IMR-90 (cell line): ENCODE measurements around the gene ROBO1. TPM values are rescaled to one million over a fixed set of nuclear protein-coding genes. Genes with fewer than 3 reads are reported as not detected.

ENCODE experiments used
- ATAC-seq: fragments of 200-7000 bp; cut with Tn5 transposase; 2 replicates; pipeline ENCODE4 v1.9.1; 2020; ENCODE audit warnings: low read depth, mild to moderate bottlenecking, moderate library complexity
- BruUV-seq: library from RNA; stranded (reverse); fragments of 400-500 nt; replicated peaks from 2 replicates; lab custom pipeline; 2021; lab: Mats Ljungman, UMichigan
- CTCF ChIA-PET: fragments of 300-600 bp; formaldehyde crosslinking; extraction: SDS; loops from one replicate; lab custom pipeline; 2021; ENCODE audit warnings: antibody characterized with exemption; lab: Yijun Ruan, JAX
- POLR2A ChIA-PET: fragments of 300-600 bp; sonication (Branson Sonifier 250); formaldehyde crosslinking; loops from one replicate; lab custom pipeline; 2022; ENCODE audit warnings: antibody characterized with exemption; ENCODE audit not compliant: unreplicated experiment; lab: Charles Lee
- DNase-seq: peaks from one replicate; pipeline ENCODE4 v3.0.0; 2013
- H2AFZ ChIP-seq: replicated peaks from 2 replicates; pipeline ENCODE3; 2013; ENCODE audit warnings: low read length, mild to moderate bottlenecking; ENCODE audit not compliant: poor library complexity
- H2AK5ac ChIP-seq: 2 replicates; pipeline ENCODE4 v1.6.1; 2013; ENCODE audit warnings: low read depth, low read length, inconsistent platforms
- H2AK9ac ChIP-seq: replicated peaks from 2 replicates; pipeline ENCODE3; 2013; ENCODE audit warnings: mild to moderate bottlenecking, low read depth, low read length, moderate library complexity; ENCODE audit not compliant: poor library complexity
- H2BK120ac ChIP-seq: 2 replicates; pipeline ENCODE4 v1.6.1; 2013; ENCODE audit warnings: low read depth, low read length, inconsistent platforms
- H2BK15ac ChIP-seq: 3 replicates; pipeline ENCODE4 v1.6.1; 2013; ENCODE audit warnings: low read depth, low read length, inconsistent platforms
- H2BK20ac ChIP-seq: 2 replicates; pipeline ENCODE4 v1.6.1; 2013; ENCODE audit warnings: low read depth, mild to moderate bottlenecking, inconsistent platforms, low read length, moderate library complexity
- H2BK5ac ChIP-seq: 2 replicates; pipeline ENCODE4 v1.6.1; 2013; ENCODE audit warnings: mild to moderate bottlenecking, low read depth, low read length, inconsistent platforms; ENCODE audit not compliant: poor library complexity, severe bottlenecking
- H3K14ac ChIP-seq: replicated peaks from 2 replicates; pipeline ENCODE4 v1.6.1; 2013; ENCODE audit warnings: low read depth, low read length, inconsistent platforms
- H3K18ac ChIP-seq: 2 replicates; pipeline ENCODE4 v1.6.1; 2013; ENCODE audit warnings: low read depth, low read length, control low read depth
- H3K23ac ChIP-seq: 2 replicates; pipeline ENCODE4 v1.6.1; 2013; ENCODE audit warnings: low read depth, low read length, inconsistent platforms
- H3K27ac ChIP-seq: 2 replicates; pipeline ENCODE4 v1.5.1; 2013; ENCODE audit warnings: mild to moderate bottlenecking, control low read depth, low read length; ENCODE audit not compliant: insufficient read depth
- H3K27me3 ChIP-seq: 2 replicates; pipeline ENCODE4 v1.6.1; 2013; ENCODE audit warnings: low read length; ENCODE audit not compliant: control insufficient read depth, insufficient read depth
- H3K36me3 ChIP-seq: 2 replicates; pipeline ENCODE4 v1.6.1; 2013; ENCODE audit warnings: low read length, mixed read lengths; ENCODE audit not compliant: control insufficient read depth, insufficient read depth
- H3K4ac ChIP-seq: 2 replicates; pipeline ENCODE4 v1.6.1; 2013; ENCODE audit warnings: low read depth, low read length, inconsistent platforms
- H3K4me1 ChIP-seq: 2 replicates; pipeline ENCODE4 v1.6.1; 2013; ENCODE audit warnings: low read length, mixed read lengths; ENCODE audit not compliant: control insufficient read depth, insufficient read depth
- H3K4me2 ChIP-seq: 2 replicates; pipeline ENCODE4 v1.6.1; 2013; ENCODE audit warnings: low read depth, mild to moderate bottlenecking, control low read depth, low read length, moderate library complexity
- H3K4me3 ChIP-seq: 2 replicates; pipeline ENCODE4 v1.5.1; 2013; ENCODE audit warnings: low read depth, mild to moderate bottlenecking, control low read depth, low read length, moderate library complexity; ENCODE audit not compliant: insufficient read depth
- H3K56ac ChIP-seq: 2 replicates; pipeline ENCODE4 v1.6.1; 2013; ENCODE audit warnings: low read length, inconsistent platforms; ENCODE audit not compliant: insufficient read depth; ENCODE audit errors: extremely low read depth
- H3K79me1 ChIP-seq, 2 experiments: 2 replicates each; pipeline ENCODE4 v1.6.1; 2013; ENCODE audit warnings: low read length in 2 of 2, inconsistent platforms in 1 of 2, low read depth in 1 of 2
- H3K9ac ChIP-seq: 2 replicates; pipeline ENCODE4 v1.6.1; 2013; ENCODE audit warnings: low read depth, low read length, control low read depth
- H3K9me1 ChIP-seq: 2 replicates; pipeline ENCODE4 v1.6.1; 2013; ENCODE audit warnings: low read length, inconsistent platforms; ENCODE audit not compliant: insufficient read depth
- H3K9me3 ChIP-seq: 2 replicates; pipeline ENCODE4 v1.6.1; 2013; ENCODE audit warnings: low read length; ENCODE audit not compliant: control insufficient read depth, insufficient read depth
- H4K20me1 ChIP-seq: 2 replicates; pipeline ENCODE4 v1.6.1; 2013; ENCODE audit warnings: low read length, inconsistent platforms; ENCODE audit not compliant: insufficient read depth
- H4K5ac ChIP-seq: 2 replicates; pipeline ENCODE4 v1.6.1; 2013; ENCODE audit warnings: mild to moderate bottlenecking, low read depth, low read length, control low read depth
- H4K8ac ChIP-seq, 2 experiments: 2 replicates each; pipeline ENCODE4 v1.6.1; 2013; ENCODE audit warnings: low read depth in 2 of 2, low read length in 2 of 2, control low read depth in 1 of 2, inconsistent platforms in 1 of 2
- H4K91ac ChIP-seq: 2 replicates; pipeline ENCODE4 v1.6.1; 2013; ENCODE audit warnings: low read depth, low read length, inconsistent platforms; ENCODE audit not compliant: insufficient read depth
- BHLHE40 ChIP-seq: fragments of 150-350 bp; IDR thresholded peaks from 2 replicates; pipeline ENCODE4 v1.6.1; 2016; ENCODE audit warnings: mild to moderate bottlenecking, low read depth, low read length
- CEBPB ChIP-seq: IDR thresholded peaks from 2 replicates; pipeline ENCODE4 v1.6.1; 2012; ENCODE audit warnings: low read depth, low read length, improper control_type of control experiment
- CHD1 ChIP-seq: IDR thresholded peaks from 2 replicates; pipeline ENCODE4 v1.6.1; 2012; ENCODE audit warnings: low read depth, low read length, improper control_type of control experiment
- CTCF ChIP-seq: conservative IDR thresholded peaks from 2 replicates; pipeline ENCODE4 v1.5.1; 2012; ENCODE audit warnings: mild to moderate bottlenecking, low read depth, low read length, improper control_type of control experiment
- FOS ChIP-seq: fragments of 150-350 bp; IDR thresholded peaks from 2 replicates; pipeline ENCODE4 v1.6.1; 2016; ENCODE audit warnings: low read depth, low read length
- MAFK ChIP-seq: IDR thresholded peaks from 2 replicates; pipeline ENCODE4 v1.6.1; 2012; ENCODE audit warnings: low read depth, low read length, improper control_type of control experiment
- MAZ ChIP-seq: IDR thresholded peaks from 2 replicates; pipeline ENCODE4 v1.6.1; 2012; ENCODE audit warnings: low read depth, mild to moderate bottlenecking, low read length, improper control_type of control experiment, moderate library complexity, borderline replicate concordance
- MXI1 ChIP-seq: IDR thresholded peaks from 2 replicates; pipeline ENCODE4 v1.6.1; 2012; ENCODE audit warnings: low read depth, mild to moderate bottlenecking, low read length, moderate library complexity, borderline replicate concordance
- NFE2L2 ChIP-seq: fragments of 150-350 bp; IDR thresholded peaks from 2 replicates; pipeline ENCODE4 v1.6.1; 2016; ENCODE audit warnings: low read depth, mild to moderate bottlenecking, low read length
- POLR2A ChIP-seq: IDR thresholded peaks from 2 replicates; pipeline ENCODE4 v1.6.1; 2012; ENCODE audit warnings: mild to moderate bottlenecking, low read depth, low read length
- RAD21 ChIP-seq: IDR thresholded peaks from 2 replicates; pipeline ENCODE4 v1.6.1; 2012; ENCODE audit warnings: low read length, improper control_type of control experiment
- RCOR1 ChIP-seq: IDR thresholded peaks from 2 replicates; pipeline ENCODE4 v1.6.1; 2012; ENCODE audit warnings: mild to moderate bottlenecking, low read length, improper control_type of control experiment; ENCODE audit not compliant: insufficient replicate concordance
- RFX5 ChIP-seq: IDR thresholded peaks from 2 replicates; pipeline ENCODE4 v1.8.0; 2012; ENCODE audit warnings: low read depth, mild to moderate bottlenecking, low read length, moderate library complexity
- SMC3 ChIP-seq: fragments of 150-350 bp; IDR thresholded peaks from 2 replicates; pipeline ENCODE4 v1.6.1; 2016; ENCODE audit warnings: low read depth, mild to moderate bottlenecking, antibody characterized with exemption, low read length, moderate library complexity
- USF2 ChIP-seq: fragments of 150-350 bp; IDR thresholded peaks from 2 replicates; pipeline ENCODE4 v1.6.1; 2017; ENCODE audit warnings: mild to moderate bottlenecking, antibody characterized with exemption, low read length, low read depth
- WGBS, 2 experiments: methylation state at CpG; one replicate each; pipeline versions ENCODE4 v1.1.5 to v1.1.7; 2013; ENCODE audit warnings: missing lambda C conversion rate in 2 of 2; ENCODE audit not compliant: insufficient read length in 1 of 2; ENCODE audit errors: extremely low coverage in 2 of 2; 5-methylcytosine and 5-hydroxymethylcytosine counted together
- dilution Hi-C: fragments of 300-500 bp; cut with HindIII; formaldehyde crosslinking; loops from one replicate; pipeline ENCODE4 v1.14.3; 2018; ENCODE audit warnings: low sequenced_read_pairs; ENCODE audit not compliant: unreplicated experiment
- in situ Hi-C: fragments of 300-500 bp; cut with MboI; formaldehyde crosslinking; loops from 3 replicates; pipeline ENCODE4 v1.14.3; 2019; ENCODE audit warnings: low sequenced_read_pairs, inconsistent platforms, mixed read lengths
- intact Hi-C: fragments of 100-400 bp; cut with micrococcal nuclease; formaldehyde crosslinking; loops from 2 replicates; pipeline ENCODE4 v1.10.0; 2022
- polyA plus RNA-seq, 3 experiments: library from polyadenylated mRNA; depleted of rRNA; stranded (reverse); fragments of >200 nt; gene quantifications; 2 replicates each; pipeline ENCODE4 v1.2.3, GENCODE V29; 2012; ENCODE audit warnings: low replicate concordance in 1 of 3
- total RNA-seq: library from RNA; depleted of rRNA; stranded (reverse); fragments of >200 nt; gene quantifications from 2 replicates; pipeline ENCODE4 v1.2.3, GENCODE V29; 2012
- TF ChIP-seq, protein P1 (sequence below): fragments of 150-350 bp; IDR thresholded peaks from 2 replicates; pipeline ENCODE4 v1.6.1; 2016; ENCODE audit warnings: low read depth, mild to moderate bottlenecking, low read length, moderate library complexity, borderline replicate concordance

The ROBO1 gene
- total and polyA plus RNA-seq, 2 of the 4 experiments (the other 2 are of a cell fraction), result 24.1 to 53.9 TPM

GRCh38 chr3:78832785-78833204, 935.0 kb downstream of the ROBO1 start:
- no peak overlapping the region for H3K56ac ChIP-seq
- H2AK9ac ChIP-seq, result no peak overlapping the region
- DNase-seq (no peak), ATAC-seq (no peak)
- TF ChIP-seq POLR2A (no peak), CEBPB (no peak), MAZ (no peak), CTCF (no peak), NFE2L2 (no peak), RAD21 (no peak), CHD1 (no peak), MXI1 (no peak), USF2 (no peak), FOS (no peak), RCOR1 (no peak), RFX5 (no peak), BHLHE40 (no peak), MAFK (no peak), SMC3 (no peak)
- TF ChIP-seq, protein P1, sequence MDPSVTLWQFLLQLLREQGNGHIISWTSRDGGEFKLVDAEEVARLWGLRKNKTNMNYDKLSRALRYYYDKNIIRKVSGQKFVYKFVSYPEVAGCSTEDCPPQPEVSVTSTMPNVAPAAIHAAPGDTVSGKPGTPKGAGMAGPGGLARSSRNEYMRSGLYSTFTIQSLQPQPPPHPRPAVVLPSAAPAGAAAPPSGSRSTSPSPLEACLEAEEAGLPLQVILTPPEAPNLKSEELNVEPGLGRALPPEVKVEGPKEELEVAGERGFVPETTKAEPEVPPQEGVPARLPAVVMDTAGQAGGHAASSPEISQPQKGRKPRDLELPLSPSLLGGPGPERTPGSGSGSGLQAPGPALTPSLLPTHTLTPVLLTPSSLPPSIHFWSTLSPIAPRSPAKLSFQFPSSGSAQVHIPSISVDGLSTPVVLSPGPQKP, result no peak
- no peak overlapping the region for H3K27ac ChIP-seq
- dilution Hi-C loops (no loop called here), intact Hi-C loops (no loop called here), in situ Hi-C loops (no loop called here)
- ChIA-PET POLR2A (no interaction called here), CTCF (interaction anchor here (0.6 kb wide), 1 partner anchor 98 kb away, joined by 9 read pairs; no protein-coding TSS in a partner anchor)
- H2AK5ac ChIP-seq, result no peak overlapping the region
- no peak overlapping the region for H4K5ac ChIP-seq
- no peak overlapping the region for H3K4ac ChIP-seq
- no TSS peak for BruUV-seq
- H3K4me1 ChIP-seq, result no peaks in the 10 kb centered on the region
- no peak overlapping the region for H4K91ac ChIP-seq
- H2BK15ac ChIP-seq, result no peak overlapping the region
- no peak overlapping the region for H2BK5ac ChIP-seq
- no peaks in the 10 kb centered on the region for H3K9me1 ChIP-seq
- no peak overlapping the region for H3K4me3 ChIP-seq
- H3K36me3 ChIP-seq, result no peaks in the 10 kb centered on the region
- H2BK120ac ChIP-seq, result no peak overlapping the region
- H3K9me3 ChIP-seq, result no peaks in the 10 kb centered on the region
- no peak overlapping the region for H2BK20ac ChIP-seq
- no peaks in the 10 kb centered on the region for H3K27me3 ChIP-seq
- WGBS, 2 experiments, result 90% methylated on average over 2 of the region's 5 CpGs; no CpG with 5 or more reads in 1 of the 2 experiments
- no peak overlapping the region for H3K9ac ChIP-seq
- no peak overlapping the region for H3K4me2 ChIP-seq
- no peaks in the 10 kb centered on the region for H4K20me1 ChIP-seq
- no peak overlapping the region for H3K23ac ChIP-seq
- H4K8ac ChIP-seq, result no peak overlapping the region
- no peak overlapping the region for H2AFZ ChIP-seq
- peaks cover 0 to 2% of the 10 kb centered on the region in 2 experiments; a peak in 1 of 4 replicates for H3K79me1 ChIP-seq
- H3K18ac ChIP-seq, result no peak overlapping the region
- H3K14ac ChIP-seq, result no peak overlapping the region
